GM12892 (cell line): ENCODE measurements around the gene ETS1.

ENCODE experiments used
- POLR2A ChIP-seq: IDR thresholded peaks from 2 replicates; pipeline ENCODE4 v1.6.1; 2011; ENCODE audit warnings: low read depth, low read length, control low read depth
- POLR2AphosphoS5 ChIP-seq: IDR thresholded peaks from 2 replicates; pipeline ENCODE4 v1.6.1; 2011; ENCODE audit warnings: low read depth, low read length, control low read depth

GRCh38 chr11:128420951-128421350 lies 166.4 kb downstream of the ETS1 start:
- TF ChIP-seq POLR2A (no peak), POLR2AphosphoS5 (no peak)
